ENCODE measurements around the gene STXBP6.
"Not testable (repeated sequence)": the region's sequence is repeated elsewhere in the genome, so short reads cannot be mapped to it uniquely, and the experiment has no call there.

Gene STXBP6

DNA sequence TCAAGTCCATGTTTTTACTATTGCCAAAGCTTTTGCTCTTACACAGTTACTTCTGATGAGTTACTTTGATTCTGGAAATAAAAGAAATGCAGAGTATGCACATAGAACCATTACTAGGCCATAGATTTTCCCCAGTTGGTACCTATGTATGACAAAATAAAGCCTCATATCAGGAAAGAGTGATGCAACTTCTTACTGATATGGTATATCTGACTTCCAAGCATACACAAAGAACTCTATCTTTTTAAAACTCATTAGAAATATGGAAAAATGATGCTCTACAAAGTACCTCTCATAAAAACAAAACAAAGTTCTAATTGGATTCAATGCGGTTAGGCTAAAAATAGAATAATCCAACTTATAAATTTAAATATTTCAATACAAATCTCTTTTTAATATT is 92.1 kb downstream of the STXBP6 start:
- DNase-seq (ENCODE audit: low read depth in 3 of 3, low spot score in 1 of 3), result no peak

DNA sequence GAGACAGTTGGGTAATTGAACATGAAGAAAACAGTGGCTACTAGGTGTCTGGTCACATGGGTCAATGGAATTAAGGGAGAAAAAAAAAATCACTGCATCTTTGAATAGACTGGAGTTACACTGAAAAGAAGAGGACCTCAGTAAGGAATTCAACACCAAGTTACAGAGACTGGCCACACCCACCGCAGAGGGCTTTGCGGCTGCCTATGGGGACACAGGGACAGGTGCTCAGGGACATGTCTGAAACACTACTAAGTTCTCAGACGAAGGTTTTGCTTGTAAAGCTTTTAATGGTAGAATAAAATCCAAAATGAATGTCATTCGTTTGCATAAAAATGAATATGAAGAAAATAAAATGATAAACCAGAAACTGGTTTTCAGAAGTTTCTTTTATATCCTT is 93.8 kb downstream of the STXBP6 start:
- DNase-seq (ENCODE audit: low read depth in 3 of 3, low spot score in 1 of 3), result no peak

DNA sequence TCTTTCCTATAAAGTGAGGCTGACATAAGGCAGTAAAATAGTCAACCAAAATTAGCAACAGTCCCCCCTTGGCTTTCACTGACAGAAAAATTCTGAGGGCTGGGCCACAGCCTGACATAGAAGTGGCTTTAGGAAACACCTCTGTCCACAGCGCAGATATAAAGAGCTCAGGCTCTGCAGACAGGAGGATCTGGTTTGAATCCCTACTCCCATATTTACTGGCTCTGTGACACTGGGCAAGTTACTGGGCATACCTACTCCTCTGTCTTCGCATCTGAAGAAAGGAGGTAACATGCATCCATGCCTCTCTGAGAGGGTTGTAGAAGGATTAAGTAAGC is 95.3 kb downstream of the STXBP6 start:
- DNase-seq (ENCODE audit: low read depth in 3 of 3, low spot score in 1 of 3), result no peak

DNA sequence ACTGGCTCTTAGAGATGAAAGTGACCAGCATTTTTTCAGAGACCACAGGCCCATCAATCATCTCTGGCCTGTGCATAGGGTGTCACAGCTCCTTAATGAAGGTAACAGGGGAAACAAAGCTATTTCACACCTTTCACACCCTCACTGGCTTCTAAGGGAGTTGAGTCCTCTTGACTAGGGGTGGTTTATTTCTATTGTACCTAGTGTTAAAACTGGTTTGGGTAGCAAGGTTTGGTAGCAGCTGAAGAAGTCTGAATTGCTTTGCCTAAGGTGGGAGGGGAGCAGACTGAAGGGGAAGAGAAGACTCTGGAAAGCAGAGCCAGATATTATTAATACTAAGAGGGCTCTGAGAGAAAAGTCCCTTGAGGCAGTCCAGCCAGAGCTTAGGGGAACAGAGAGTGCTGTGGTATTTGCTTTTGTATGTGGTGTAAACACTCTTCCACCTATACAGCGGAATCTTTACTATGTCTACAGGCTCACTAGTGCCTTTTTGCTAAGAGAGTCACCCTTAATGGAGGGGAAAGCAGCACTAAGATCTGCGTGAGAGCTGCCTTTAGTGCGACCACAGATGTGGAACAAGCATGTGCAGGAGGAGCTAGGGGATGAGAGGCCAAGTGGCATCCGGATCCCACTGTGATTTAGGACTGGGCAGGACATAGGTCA is 95.8 kb downstream of the STXBP6 start:
- DNase-seq (ENCODE audit: low read depth in 3 of 3, low spot score in 1 of 3), result no peak

DNA sequence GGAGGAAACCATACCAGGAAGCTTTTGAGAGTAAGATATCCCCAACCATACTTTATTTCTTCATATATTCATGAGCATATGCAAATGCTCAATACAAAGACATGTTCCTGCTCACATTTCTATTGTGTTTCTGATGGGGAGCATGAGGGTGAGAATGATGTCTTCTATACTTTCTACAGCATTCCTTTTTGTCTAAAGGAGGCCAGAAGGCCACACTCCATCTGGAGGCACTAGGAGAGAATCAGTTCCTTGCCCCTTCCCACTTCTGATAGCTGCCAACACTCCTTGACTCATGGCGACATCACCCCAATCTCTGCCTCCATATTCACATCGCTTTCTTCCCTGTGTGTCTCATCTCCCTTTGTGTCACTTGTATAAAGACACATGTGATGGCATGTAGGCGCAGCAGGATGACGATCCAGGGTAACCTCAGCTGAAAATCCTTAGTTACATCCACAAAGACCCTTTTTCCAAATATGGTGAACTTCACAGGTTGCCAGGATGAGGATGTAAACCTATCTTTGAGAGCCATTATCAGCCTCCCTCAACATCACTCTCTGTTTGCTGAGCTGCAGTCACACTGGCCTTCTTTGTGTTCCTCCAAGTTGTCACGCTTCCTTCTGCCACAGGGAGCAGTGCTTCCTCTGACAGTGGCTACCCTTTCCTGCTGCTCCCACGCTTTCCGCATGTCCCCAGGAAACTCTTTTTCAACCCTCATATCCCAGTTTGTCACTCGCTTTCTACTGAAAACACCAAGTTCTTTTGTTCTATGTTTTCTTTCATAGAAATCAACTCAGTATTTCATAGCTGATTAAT is 96.9 kb downstream of the STXBP6 start:
- DNase-seq (ENCODE audit: low read depth in 3 of 3, low spot score in 1 of 3), result no peak

DNA sequence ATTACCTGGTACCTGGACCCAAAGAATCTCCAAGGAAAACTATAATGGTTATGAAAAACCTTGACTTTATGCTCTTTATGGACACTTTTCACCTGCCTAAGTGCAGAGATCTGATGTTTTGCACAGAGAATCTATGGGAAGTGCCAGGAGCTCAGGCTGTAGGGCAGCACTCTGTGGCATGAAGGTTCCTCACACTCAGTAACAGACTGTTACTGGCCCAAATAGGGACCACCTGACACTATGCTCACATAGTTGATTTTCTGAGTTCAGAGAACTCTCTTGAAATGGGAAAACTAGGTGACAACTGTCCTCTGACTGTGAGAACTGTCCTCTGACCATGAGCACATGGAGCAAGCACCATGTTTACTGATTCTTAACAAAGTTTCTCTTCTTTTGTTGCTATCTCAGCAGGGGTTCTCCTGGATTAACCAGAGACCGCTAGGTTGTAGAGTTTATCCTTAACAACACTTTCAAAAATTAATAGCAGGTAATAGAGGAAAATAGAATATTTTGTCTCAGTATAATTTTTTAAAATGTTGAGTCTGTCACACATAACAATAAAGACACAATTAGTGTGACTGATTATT is 101.6 kb downstream of the STXBP6 start:
- no peak for DNase-seq (ENCODE audit: low read depth in 3 of 3, low spot score in 1 of 3)

DNA sequence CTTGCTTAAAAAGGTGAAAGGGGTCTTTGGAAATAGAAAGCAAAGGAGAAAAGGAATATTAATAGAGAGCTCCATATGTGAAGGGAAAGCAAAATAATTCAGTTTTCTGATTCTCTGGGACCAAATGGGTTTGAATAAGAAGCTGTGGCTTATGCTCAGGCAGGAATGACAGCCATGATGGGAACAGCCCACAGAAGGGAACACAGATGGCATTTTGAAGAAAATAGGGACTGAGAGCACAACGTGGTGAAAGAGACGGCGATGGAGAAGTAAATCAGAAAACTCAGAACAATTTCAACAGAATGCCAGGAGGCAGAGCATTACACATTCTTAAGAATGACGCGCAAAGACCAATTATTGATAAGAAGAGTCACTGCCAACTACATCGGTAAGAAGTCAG is 102.8 kb downstream of the STXBP6 start:
- no peak for DNase-seq (ENCODE audit: low read depth in 3 of 3, low spot score in 1 of 3)

DNA sequence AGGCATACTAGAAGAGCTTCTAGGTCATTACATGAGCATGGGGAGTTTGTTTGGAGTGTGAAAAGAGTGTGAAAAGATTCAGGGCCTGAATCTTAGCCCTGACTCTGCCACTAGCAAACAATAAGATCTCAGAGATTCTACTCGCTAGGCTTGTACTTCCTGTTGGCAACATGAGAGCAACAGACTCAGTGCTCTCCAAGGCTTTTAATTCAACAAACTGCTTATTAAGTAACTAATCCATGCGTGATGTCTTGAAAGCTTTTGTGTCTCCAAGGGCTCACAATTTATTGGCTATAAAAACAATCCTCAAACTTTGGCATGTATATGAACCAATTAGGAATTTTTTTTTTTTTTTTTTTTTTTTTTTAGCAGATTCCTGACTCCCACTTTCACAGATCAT is 105.1 kb downstream of the STXBP6 start:
- DNase-seq (ENCODE audit: low read depth in 3 of 3, low spot score in 1 of 3), result no peak

DNA sequence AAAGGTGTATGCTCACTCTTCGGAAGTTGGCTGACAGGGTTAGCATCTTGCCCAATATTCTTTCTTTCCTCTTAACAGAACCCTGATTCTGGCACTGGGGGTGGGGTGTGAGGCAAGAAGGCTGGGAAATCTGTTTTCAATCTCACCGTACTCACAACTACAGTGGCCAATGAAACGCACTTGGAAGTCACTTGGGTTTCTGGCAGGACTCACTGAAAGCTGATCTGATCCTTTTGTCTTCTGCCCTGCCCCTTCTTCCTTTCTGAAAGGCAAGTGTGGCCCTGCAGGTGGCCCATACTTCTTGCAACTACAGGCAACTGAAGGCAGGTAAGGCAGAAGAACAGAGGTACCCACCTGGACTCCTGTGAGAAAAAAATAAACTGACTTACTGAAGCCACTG is 106.9 kb downstream of the STXBP6 start:
- DNase-seq (ENCODE audit: low read depth in 3 of 3, low spot score in 1 of 3), result no peak

DNA sequence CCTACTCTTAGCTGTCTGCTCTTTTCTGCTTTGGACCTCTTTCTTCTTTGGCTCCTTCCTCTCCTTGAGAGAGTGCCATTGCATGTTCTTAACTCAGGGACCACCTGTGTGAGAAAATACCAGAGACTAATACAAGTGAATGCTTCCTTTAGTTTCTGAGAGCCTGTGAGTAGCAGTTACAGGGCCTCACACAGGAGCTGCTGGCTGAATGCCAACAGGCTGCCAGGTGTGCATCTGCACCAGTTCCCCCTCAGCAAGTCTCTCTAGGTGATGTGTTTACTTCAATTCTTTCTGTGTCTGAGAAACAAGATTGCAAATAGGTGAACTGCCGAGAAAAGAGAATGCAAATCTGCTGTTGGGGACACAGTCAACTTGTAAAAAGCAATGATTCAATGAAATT is 108.2 kb downstream of the STXBP6 start:
- DNase-seq (ENCODE audit: low read depth in 3 of 3, low spot score in 1 of 3), result no peak

DNA sequence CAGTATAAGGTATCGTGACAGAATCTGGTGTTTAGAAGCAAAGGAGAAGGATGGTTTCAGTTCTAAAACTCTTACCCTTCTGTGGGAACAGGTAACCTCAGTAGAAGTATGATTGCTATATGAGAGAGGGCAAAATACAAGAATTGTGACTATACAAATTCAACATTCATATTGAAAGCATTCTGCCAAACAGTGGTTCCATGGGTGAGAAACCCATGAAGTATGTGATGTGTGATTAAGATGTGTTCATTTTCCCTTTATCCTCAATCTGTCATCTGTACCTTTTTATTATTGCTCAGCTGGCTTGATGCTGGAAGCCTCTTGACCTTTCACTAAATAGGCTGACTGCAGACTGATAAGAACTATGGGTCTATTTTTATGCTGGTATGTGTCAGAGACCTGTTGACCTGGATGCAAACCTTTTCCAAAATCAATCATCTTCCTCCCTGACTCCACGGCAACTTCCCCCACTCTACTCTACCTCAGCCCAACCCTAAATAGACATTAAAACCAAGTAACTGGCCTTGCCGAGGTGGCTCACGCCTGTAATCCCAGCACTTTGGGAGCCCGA is 109.6 kb downstream of the STXBP6 start:
- no peak for DNase-seq (ENCODE audit: low read depth in 3 of 3, low spot score in 1 of 3)

DNA sequence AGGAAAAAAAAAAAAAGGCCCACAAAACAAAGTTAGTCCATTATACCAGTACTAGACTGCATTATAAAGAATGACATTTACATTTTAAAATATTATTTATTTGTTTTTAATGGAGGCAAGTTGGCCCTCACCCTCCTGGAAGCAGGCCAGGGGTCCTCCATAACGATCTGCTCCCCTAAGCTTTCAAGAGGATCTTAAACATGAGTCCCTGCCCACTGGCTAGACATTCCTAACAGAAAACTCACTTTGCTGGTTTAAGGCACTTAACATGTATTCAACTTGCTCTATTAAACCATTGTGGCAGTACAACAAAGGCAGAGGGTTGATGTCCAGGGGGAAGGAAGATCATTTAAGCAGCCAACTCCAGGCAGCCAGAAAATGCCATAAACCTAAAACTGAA is 111.4 kb downstream of the STXBP6 start:
- DNase-seq (ENCODE audit: low read depth in 3 of 3, low spot score in 1 of 3), result no peak

DNA sequence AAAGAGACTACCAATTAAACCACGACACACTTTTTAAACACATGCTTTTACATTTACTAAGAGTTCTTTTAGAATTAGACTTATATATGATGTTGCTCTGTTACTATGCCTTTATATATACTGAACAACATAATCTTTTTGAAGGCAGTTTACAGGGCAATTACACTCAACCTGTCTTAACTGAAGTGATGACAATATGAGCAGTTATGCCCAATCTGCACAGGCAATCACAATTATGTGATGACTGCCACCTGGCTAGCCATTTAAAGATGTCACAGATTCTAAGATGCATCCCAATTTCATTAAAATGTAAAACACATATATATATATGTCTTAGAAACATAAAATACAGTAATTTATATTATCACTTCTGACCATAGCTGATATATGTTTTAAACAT is 112.6 kb downstream of the STXBP6 start:
- no peak for DNase-seq (ENCODE audit: low read depth in 3 of 3, low spot score in 1 of 3)

DNA sequence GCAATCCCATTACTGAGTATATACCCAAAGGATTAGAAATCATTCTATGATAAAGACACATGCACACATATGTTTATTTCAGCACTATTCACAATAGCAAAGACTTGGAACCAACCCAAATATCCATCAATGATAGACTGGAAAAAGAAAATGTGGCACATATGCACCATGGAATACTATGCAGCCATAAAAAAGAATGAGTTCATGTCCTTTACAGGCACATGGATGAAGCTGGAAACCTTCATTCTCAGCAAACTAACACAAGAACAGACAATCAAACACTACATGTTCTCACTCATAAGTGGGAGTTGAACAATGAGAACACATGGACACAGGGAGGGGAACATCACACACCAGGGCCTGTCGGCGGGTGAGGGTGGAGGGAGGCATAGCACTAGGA is 113.2 kb downstream of the STXBP6 start:
- not testable (repeated sequence) for DNase-seq (ENCODE audit: low read depth in 3 of 3, low spot score in 1 of 3)

DNA sequence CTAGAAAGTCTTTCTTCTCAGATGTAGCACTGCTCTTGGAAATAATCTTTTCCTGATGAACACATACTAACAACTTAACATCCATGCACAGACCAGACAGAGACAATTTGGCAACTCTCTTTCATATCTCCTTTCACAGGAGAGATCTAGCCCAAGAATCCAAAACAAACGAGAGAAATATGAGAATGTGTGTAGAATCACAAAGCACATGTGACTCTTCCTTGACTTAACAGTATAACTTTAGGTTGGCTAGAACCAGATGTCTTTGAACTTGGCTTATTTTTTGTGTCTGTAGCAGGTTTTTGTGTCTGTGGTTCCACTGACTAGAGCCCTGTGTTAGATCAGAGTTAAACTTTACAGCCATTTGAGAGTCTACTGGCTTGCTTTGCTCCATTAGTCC is 114.2 kb downstream of the STXBP6 start:
- DNase-seq (ENCODE audit: low read depth in 3 of 3, low spot score in 1 of 3), result no peak

DNA sequence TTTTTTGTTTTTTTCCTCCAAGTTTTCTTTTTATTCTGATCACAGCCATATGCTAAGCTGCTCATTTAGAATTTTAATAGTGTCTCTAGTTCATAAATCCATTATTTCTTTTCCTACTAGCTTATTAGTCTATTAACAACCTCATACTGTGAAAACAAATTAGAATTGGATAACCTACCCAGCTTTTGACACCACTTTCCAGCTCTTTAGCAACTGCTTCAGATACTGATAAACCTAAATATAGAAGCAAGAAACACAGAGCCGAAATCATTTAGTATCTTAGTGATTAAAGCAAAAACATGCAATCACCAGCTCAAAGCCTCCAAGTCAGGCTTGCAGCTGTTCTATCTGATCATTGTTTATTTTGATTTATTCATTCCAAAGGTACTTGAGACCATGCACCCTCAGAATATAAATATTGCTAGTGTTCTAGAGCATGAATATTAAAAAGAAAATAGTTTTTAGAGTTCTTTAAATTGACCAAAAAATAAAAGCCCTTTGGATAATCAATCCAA is 121.5 kb downstream of the STXBP6 start:
- DNase-seq (ENCODE audit: low read depth in 3 of 3, low spot score in 1 of 3), result no peak

DNA sequence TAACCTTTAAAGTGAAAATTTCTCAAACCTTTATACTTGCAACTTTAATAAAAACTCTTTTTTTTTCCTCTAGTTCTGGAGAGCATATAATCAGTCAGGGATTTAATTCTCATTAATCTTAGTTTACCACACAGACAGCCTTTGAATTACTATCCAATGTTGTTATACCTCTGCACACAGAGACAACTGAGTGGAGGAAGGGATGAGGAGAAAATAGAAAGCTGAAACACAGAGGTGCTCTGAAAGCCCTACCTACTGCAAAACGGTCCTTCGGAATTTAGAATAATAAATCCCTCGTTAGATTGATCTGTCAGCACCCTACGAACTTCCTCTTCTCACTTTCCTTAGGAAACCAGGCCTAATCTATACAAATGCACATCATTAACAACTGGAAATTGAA is 122.1 kb downstream of the STXBP6 start:
- no peak for DNase-seq (ENCODE audit: low read depth in 3 of 3, low spot score in 1 of 3)

DNA sequence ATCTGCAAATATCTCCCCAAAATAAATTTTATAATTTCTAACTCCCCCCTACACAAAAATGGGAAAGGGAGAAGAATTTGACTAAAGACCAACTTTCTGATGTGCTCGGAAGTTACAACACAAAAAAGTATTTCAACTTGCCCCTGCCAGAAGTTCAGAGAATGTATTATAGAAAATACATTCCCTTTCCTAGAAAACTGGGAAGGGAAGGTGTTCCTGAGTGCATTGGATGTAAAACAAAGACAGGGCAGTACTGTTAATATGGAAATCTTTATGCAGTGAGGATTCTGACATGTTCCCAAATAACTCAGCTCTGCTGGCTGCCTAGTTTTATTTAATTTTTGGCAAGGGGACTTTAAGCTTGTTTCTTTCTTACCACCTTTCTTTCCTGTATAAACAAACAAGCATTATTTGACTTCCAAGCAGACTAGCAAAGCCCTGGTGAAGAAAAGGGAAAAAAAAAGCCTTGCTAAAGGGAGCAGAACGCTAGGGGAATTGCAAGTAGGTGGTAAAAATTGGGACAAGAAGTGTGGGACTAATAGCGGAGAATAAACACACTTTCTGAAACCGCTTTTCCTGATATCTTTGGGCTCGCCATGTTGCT is 124.1 kb downstream of the STXBP6 start:
- DNase-seq (ENCODE audit: low read depth in 3 of 3, low spot score in 1 of 3), result no peak

DNA sequence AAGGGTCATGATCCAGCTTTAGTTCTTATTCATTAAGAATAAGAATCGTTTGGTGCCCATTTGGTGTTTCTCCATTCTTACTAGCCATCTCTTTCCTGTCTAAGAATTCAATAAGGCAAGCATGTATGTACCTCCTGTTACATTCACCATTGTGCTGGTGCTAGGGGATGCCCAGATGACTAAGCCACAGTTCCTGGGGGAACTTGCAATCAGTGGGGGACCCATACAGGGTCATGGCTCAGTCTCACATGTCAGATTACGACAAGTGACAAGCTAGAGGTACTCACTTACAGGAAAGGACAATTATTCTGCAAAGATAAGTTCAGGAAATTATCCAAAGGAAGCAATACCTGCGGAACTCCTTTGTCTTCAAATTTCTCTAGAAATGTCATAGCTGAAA is 125.4 kb downstream of the STXBP6 start:
- DNase-seq (ENCODE audit: low read depth in 3 of 3, low spot score in 1 of 3), result no peak

DNA sequence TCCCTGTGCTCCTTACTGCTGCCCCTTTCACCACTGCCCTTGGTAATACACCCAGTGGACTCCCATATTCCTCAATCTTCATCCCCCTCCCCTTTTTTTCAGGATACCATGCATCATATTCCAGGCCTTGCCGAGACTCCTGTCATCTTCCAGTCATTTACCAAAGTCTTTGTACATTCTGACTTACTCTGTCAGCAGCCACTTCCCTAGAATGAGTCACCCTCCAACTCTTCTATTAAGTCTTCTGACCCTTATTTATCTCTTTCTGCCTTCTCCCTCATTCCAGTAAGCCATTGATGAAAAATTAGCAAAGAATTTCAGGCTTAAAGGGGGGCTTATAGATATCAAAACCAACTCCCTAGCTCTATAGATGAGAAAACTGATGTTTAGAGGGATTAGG is 128.0 kb downstream of the STXBP6 start:
- DNase-seq (ENCODE audit: low read depth in 3 of 3, low spot score in 1 of 3), result no peak

DNA sequence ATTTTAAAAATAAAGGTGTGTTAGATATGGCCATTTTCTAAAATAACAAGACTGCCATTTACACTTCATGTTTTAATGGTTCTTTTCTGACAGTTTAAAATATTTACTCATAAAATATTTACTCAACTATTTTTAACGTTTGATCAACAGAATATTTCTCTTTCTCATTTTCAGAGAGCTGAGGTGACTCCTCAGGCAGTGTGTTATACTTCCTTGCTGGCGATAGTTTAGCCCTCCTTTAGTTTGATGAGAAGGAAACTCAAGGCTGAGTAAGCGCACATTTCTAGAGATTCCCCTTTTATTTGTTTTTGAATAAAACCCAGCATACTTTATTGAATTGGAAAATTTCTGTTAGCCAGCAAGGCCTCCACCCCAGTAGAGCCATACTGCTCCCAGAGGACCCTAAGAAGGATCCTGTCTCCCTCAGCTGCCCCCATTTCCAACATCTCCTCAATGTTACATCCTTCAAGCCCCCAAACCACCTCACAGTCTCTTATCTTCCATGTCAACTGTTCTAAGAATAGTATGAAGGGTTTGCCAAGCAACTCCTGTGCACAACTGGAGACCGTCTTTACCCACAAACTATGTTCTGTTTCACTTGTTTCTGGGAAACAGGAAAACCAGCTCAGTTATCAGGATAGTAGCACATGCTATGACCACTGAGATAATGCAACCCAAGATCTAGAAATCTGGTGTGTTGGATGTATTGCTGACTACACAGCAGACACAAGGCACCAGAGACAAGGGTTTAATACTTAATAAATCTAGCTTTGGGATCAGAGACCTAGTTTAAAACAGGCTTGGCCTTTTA is 129.5 kb downstream of the STXBP6 start:
- DNase-seq (ENCODE audit: low read depth in 3 of 3, low spot score in 1 of 3), result no peak
